IMR-90 (cell line): Measurements from ENCODE around the gene MFAP2.

Source experiments
- CEBPB ChIP-seq: IDR thresholded peaks from 2 replicates; pipeline ENCODE4 v1.6.1; 2012; ENCODE audit warnings: low read depth, low read length, improper control_type of control experiment
- CTCF ChIP-seq: conservative IDR thresholded peaks from 2 replicates; pipeline ENCODE4 v1.5.1; 2012; ENCODE audit warnings: mild to moderate bottlenecking, low read depth, low read length, improper control_type of control experiment
- FOS ChIP-seq: fragments of 150-350 bp; IDR thresholded peaks from 2 replicates; pipeline ENCODE4 v1.6.1; 2016; ENCODE audit warnings: low read depth, low read length
- MAZ ChIP-seq: IDR thresholded peaks from 2 replicates; pipeline ENCODE4 v1.6.1; 2012; ENCODE audit warnings: low read depth, mild to moderate bottlenecking, low read length, improper control_type of control experiment, moderate library complexity, borderline replicate concordance
- MXI1 ChIP-seq: IDR thresholded peaks from 2 replicates; pipeline ENCODE4 v1.6.1; 2012; ENCODE audit warnings: low read depth, mild to moderate bottlenecking, low read length, moderate library complexity, borderline replicate concordance
- NFE2L2 ChIP-seq: fragments of 150-350 bp; IDR thresholded peaks from 2 replicates; pipeline ENCODE4 v1.6.1; 2016; ENCODE audit warnings: low read depth, mild to moderate bottlenecking, low read length
- POLR2A ChIP-seq: IDR thresholded peaks from 2 replicates; pipeline ENCODE4 v1.6.1; 2012; ENCODE audit warnings: mild to moderate bottlenecking, low read depth, low read length
- RAD21 ChIP-seq: IDR thresholded peaks from 2 replicates; pipeline ENCODE4 v1.6.1; 2012; ENCODE audit warnings: low read length, improper control_type of control experiment
- RFX5 ChIP-seq: IDR thresholded peaks from 2 replicates; pipeline ENCODE4 v1.8.0; 2012; ENCODE audit warnings: low read depth, mild to moderate bottlenecking, low read length, moderate library complexity
- SMC3 ChIP-seq: fragments of 150-350 bp; IDR thresholded peaks from 2 replicates; pipeline ENCODE4 v1.6.1; 2016; ENCODE audit warnings: low read depth, mild to moderate bottlenecking, antibody characterized with exemption, low read length, moderate library complexity
- USF2 ChIP-seq: fragments of 150-350 bp; IDR thresholded peaks from 2 replicates; pipeline ENCODE4 v1.6.1; 2017; ENCODE audit warnings: mild to moderate bottlenecking, antibody characterized with exemption, low read length, low read depth

- no peak for TF ChIP-seq RAD21
- no peak for TF ChIP-seq CTCF
- no peak for TF ChIP-seq POLR2A
- no peak for TF ChIP-seq CEBPB
- no peak for TF ChIP-seq NFE2L2
- TF ChIP-seq SMC3, result no peak
- no peak for TF ChIP-seq MAZ
- no peak for TF ChIP-seq RFX5
- no peak for TF ChIP-seq MXI1
- no peak for TF ChIP-seq USF2
- TF ChIP-seq FOS, result no peak
These were observed 41.5 kb upstream of the MFAP2 start for GRCh38 chr1:17021896-17022295.
